Small intestine (tissue), 7 donors: ENCODE results near the gene TBC1D1. TPM values are rescaled to one million over a fixed set of nuclear protein-coding genes. Genes with fewer than 3 reads are reported as not detected.

Experiments
- DNase-seq, 2 donors: peaks; one replicate each; pipeline versions ENCODE4 v3.0.0 to v3.0.0-alpha.2; 2013
- FAIRE-seq: peaks from 2 replicates; lab custom pipeline; 2012; peaks lifted over from hg19 to GRCh38; lab: Jason Lieb, UNC
- H3K27ac ChIP-seq, 3 donors: one replicate each; pipeline ENCODE4 v1.5.1; 2013; ENCODE audit warnings: low read length in 2 of 3, mild to moderate bottlenecking in 2 of 3, control low read depth in 1 of 3, inconsistent platforms in 1 of 3, low read depth in 1 of 3, moderate library complexity in 1 of 3
- H3K27me3 ChIP-seq, 3 donors: one replicate each; pipeline ENCODE4 v1.6.1; 2013; ENCODE audit warnings: low read length in 3 of 3, inconsistent platforms in 1 of 3; ENCODE audit not compliant: control insufficient read depth in 3 of 3, insufficient read depth in 3 of 3
- H3K36me3 ChIP-seq, 3 donors: one replicate each; pipeline ENCODE4 v1.6.1; 2013; ENCODE audit warnings: low read length in 3 of 3, inconsistent platforms in 1 of 3, low read depth in 1 of 3, mild to moderate bottlenecking in 1 of 3, moderate library complexity in 1 of 3; ENCODE audit not compliant: control insufficient read depth in 3 of 3, insufficient read depth in 2 of 3
- H3K4me1 ChIP-seq, 3 donors: one replicate each; pipeline ENCODE4 v1.6.1; 2013; ENCODE audit warnings: low read length in 2 of 3, inconsistent platforms in 1 of 3, low read depth in 1 of 3, mild to moderate bottlenecking in 1 of 3, moderate library complexity in 1 of 3; ENCODE audit not compliant: control insufficient read depth in 3 of 3, insufficient read depth in 2 of 3
- H3K4me3 ChIP-seq, 3 donors: one replicate each; pipeline ENCODE4 v1.5.1; 2013; ENCODE audit warnings: low read length in 3 of 3, control low read depth in 1 of 3, inconsistent platforms in 1 of 3, low read depth in 1 of 3, mild to moderate bottlenecking in 1 of 3, moderate library complexity in 1 of 3
- H3K9me3 ChIP-seq, 2 donors: one replicate each; pipeline ENCODE4 v1.6.1; 2013; ENCODE audit warnings: low read depth in 1 of 2, low read length in 1 of 2; ENCODE audit not compliant: control insufficient read depth in 2 of 2, insufficient read depth in 1 of 2
- WGBS, 3 donors: extraction: QIAGEN DNeasy Blood & Tissue Kit; methylation state at CpG; one replicate each; pipeline ENCODE4 v1.1.7; 2013; 5-methylcytosine and 5-hydroxymethylcytosine counted together
- polyA plus RNA-seq, 4 donors: library from polyadenylated mRNA; stranded (reverse) in 3 of 4; unstranded in 1 of 4; fragments of 200-250 nt in 3 of 4; fragments of 120-200 nt in 1 of 4; gene quantifications; one replicate each; pipeline versions ENCODE4 v1.2.1 to v1.2.3, GENCODE V29; 2013
- donor health status: healthy with polysubstance abuse.
- donor health status: control.
- donor health status: control.
- donor health status: Bipolar disorder and iron deficiency.
- donor health status: healthy.

Gene TBC1D1
- polyA plus RNA-seq, 4 donors = 38.3 to 118 (median 41.5) TPM

DNA sequence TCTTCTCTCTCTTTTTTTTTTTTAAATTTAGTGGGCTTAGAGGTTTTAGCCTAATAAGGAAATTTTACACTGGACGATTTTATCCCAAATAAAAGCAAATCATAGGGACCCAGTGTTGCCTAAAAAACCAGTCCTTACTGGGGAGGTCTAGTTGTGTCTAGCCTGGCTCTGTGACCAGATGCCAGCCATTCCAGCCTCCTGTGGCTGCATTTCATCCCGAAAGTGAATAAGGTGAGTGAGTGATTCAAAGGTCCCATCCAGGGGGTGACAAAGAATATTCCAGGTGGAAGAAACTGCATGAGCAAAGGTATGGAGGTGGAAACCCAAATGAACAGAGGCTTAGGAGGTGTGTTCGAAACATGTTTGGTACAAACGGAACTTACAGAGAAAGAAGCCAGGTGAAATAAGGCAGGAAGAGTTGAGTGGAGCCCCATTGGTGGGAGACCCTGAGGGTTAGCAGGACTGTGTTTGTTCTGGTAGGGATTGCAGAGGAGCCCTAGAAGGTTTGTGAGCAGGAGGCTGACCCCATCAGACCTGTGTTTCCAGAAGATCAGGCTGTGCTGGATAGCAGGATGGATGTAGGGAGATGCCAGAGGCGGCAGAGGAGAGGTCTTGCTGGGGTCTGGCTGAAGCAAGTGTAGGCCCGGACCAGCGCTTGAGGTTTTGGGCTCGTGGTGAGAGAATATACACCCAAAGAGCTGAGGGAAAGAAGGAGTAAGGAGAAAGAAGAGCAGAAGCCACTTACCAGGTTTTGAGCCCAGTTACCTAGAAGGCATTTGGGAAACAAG, 100.9 kb downstream of the TBC1D1 start:
- H3K36me3 ChIP-seq = peaks cover 0 to 9% (median 2%) of the 10 kb centered on the region in 3 donors
- 91 to 97% (median 93%) methylated on average over 8 of the region's 8 CpGs for WGBS, 3 donors
- no peak overlapping the region for H3K27ac ChIP-seq
- FAIRE-seq (no peak), DNase-seq (no peak)
- no peak overlapping the region for H3K4me3 ChIP-seq
- H3K27me3 ChIP-seq = no peaks in the 10 kb centered on the region
- no peaks in the 10 kb centered on the region for H3K9me3 ChIP-seq
- H3K4me1 ChIP-seq = peaks cover 1 to 18% (median 7%) of the 10 kb centered on the region in 3 donors

DNA sequence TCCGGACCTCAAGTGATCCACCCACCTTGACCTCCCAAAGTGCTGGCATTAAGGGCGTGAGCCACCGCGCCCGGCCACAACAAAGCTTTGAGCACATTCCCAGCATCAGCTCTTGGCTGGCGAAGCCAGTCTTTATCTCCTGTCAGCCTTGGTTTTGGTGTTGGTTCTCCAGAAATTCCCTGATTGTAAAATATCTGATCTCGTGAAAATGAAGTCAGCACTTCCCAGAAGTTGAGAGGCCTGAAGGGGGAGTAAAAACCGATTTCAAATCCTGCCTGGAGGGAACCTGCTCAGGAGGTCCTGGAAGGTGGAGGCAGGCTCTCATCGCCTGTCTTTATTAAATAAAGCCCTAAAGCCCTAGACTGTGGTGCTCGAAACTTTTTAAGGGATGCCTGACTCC, 102.9 kb downstream of the TBC1D1 start:
- no peak overlapping the region for H3K4me3 ChIP-seq
- H3K36me3 ChIP-seq = peaks cover 0 to 11% (median 0%) of the 10 kb centered on the region in 3 donors
- DNase-seq (no peak), FAIRE-seq (no peak)
- no peaks in the 10 kb centered on the region for H3K27me3 ChIP-seq
- peak overlapping the region in 1 of 3 donors; percentile 39 for H3K27ac ChIP-seq
- H3K9me3 ChIP-seq = no peaks in the 10 kb centered on the region
- peaks cover 1 to 18% (median 7%) of the 10 kb centered on the region in 3 donors for H3K4me1 ChIP-seq
- 76 to 82% (median 80%) methylated on average over 10 of the region's 10 CpGs for WGBS, 3 donors

DNA sequence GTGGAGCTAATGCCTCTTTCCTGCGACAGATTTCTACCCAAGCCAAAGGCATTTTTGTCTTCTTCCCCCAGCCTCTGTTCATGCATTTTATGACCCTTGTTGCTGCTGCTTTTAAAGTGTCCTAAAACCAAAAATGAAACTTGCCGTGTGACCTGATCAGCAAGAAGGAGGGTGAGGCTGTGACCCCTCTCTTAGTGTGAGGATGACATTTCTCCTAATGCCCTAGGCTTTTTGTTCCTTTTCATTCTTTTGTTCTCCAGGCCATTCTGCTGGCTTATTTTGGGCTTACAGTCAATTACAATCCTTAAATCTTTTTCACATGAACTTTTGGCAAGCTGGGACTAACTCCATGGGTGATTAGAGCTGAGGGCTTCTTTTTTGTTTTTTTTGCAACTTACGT, 103.7 kb downstream of the TBC1D1 start:
- Histone ChIP-seq H3K9me3 (no peaks in the 10 kb centered on the region), H3K27ac (peak overlapping the region in 1 of 3 donors; percentile 39), H3K36me3 (peaks cover 0 to 11% (median 0%) of the 10 kb centered on the region in 3 donors), H3K4me3 (no peak overlapping the region), H3K4me1 (peaks cover 1 to 20% (median 7%) of the 10 kb centered on the region in 3 donors), H3K27me3 (no peaks in the 10 kb centered on the region)
- peak in 1 of 2 donors; percentile 18 for DNase-seq
- 40 to 44% (median 41%) methylated on average over 3 of the region's 3 CpGs for WGBS, 3 donors
- no peak for FAIRE-seq

DNA sequence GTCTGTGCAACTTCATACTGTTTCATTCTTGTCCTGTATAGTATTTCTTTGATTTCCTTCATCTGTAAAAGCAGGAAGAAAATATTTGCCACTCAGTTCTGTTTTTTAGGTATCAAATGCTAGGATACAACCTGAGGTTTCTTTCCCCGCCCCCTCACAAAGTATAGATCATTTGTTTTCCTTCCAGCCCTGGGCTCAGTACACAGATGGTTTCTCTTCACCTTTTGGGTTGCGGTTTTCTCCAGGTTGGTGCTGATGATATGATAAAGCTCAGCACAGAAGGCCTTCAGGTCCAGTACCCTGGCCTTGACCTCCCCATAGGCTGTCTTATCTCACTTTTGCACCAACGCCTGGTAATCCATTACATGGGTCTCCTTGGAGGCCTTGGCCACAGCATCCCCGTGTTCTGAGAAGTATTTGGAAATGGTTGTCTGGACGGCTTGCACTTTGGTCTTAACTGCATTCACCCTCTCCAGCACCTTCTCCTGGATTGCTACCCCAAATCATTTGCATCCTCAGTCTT, 104.5 kb downstream of the TBC1D1 start:
- DNase-seq (no peak), FAIRE-seq (no peak)
- Histone ChIP-seq H3K36me3 (peaks cover 0 to 11% (median 0%) of the 10 kb centered on the region in 3 donors), H3K9me3 (no peaks in the 10 kb centered on the region), H3K27ac (peak overlapping the region in 1 of 3 donors; percentile 45), H3K4me1 (peaks cover 1 to 20% (median 7%) of the 10 kb centered on the region in 3 donors), H3K4me3 (no peak overlapping the region), H3K27me3 (no peaks in the 10 kb centered on the region)
- 68 to 87% (median 70%) methylated on average over 5 of the region's 5 CpGs for WGBS, 3 donors

DNA sequence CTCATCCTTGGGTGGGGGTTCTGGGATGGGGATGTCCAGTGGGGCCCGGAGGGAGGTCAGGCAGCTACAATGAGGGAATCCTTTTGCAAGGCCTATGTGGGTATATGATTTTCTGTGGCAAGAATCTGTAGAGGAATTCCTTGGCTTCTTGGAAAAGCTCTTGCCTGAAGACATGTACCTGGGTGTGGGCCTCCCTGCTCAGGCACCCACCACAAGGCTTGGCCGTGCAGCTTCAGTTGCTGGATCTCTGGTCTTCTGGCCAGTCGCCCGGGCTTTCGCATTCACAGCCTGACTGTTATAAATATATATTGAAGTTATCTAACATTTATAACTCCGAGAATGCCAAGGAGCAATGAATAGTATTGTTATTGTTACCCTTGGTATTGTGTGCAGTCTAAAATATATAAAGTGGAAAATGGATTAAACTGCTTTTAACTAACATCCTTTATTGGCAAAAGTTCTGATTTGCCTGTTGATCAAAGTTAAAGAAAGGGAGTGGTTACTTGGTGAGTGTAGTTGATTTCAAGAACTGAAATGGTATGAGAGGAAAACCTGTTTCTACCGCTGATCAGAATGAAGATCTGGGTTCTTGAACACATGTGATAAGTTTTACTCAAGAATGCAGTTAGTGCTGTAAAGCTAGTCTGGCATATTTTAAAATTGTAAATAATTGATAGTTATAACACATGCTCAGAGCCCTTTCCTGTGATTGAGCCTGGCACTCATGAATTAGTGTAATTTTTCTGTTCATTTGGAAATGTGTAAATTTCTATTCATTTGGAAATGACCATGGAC, 105.3 kb downstream of the TBC1D1 start:
- Histone ChIP-seq H3K27me3 (no peaks in the 10 kb centered on the region), H3K27ac (no peak overlapping the region), H3K9me3 (no peaks in the 10 kb centered on the region), H3K4me3 (no peak overlapping the region), H3K4me1 (peaks cover 1 to 20% (median 7%) of the 10 kb centered on the region in 3 donors), H3K36me3 (peaks cover 0 to 11% (median 0%) of the 10 kb centered on the region in 3 donors)
- DNase-seq (peak in 1 of 2 donors; percentile 48), FAIRE-seq (no peak)
- 28 to 57% (median 46%) methylated on average over 7 of the region's 7 CpGs for WGBS, 3 donors

DNA sequence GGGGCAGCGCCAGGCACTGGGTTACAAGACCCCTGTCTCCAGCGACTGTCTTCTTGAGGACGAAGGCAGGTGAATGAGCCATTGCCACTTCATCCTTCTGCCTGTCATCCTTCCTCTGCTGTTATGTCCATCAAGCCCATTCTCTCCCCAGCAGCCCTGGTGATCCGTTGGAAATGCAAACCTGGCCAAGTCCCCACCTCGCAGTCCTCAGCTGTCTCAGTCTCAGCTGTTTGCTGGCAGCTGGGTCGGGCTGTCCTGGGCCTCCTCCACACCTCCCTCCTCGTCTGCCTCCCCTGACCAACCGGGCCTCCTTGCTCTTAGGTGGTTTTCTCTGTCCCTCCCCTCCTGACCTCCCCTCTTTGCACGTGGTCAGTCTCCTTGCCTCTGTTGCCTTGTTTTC, 107.3 kb downstream of the TBC1D1 start:
- no peak overlapping the region for H3K4me3 ChIP-seq
- H3K4me1 ChIP-seq = peaks cover 1 to 22% (median 7%) of the 10 kb centered on the region in 3 donors
- WGBS, 3 donors = 69 to 83% (median 78%) methylated on average over 9 of the region's 9 CpGs
- H3K27me3 ChIP-seq = no peaks in the 10 kb centered on the region
- no peak overlapping the region for H3K27ac ChIP-seq
- H3K9me3 ChIP-seq = no peaks in the 10 kb centered on the region
- H3K36me3 ChIP-seq = peaks cover 0 to 9% (median 0%) of the 10 kb centered on the region in 3 donors
- FAIRE-seq = no peak
- DNase-seq = no peak

DNA sequence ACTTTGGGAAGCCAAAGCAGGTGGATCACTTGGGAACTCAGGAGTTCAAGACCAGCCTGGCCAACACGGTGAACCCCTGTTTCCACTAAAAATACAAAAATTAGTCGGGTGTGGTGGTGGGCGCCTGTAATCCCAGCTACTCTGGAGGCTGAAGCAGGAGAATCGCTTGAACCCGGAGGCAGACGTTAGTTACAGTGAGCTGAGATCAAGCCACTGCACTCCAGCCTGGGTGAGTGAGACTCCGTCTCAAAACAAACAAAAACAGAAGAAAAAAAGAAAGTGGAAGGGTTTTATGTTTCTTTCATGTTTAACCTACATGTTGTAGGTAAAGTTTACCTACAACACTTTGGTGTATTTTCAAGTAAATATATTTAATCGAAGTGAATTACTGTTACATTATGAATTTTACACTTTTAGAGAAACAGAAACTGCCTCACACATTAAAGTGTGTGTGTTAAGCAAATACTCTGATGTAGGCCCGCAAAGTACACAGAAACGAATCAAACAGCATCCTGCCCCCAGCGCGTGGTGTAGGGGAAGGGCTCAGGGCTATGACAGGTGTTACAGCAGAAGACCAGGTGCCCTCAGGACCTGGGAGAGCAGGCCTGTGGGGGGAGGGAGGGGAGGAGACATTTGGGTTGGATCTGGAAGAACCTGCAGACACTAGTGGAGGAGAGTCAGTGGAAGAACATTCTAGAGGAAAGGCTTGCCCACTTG, 108.3 kb downstream of the TBC1D1 start:
- peak overlapping the region in 1 of 3 donors; percentile 9 for H3K27ac ChIP-seq
- FAIRE-seq (no peak), DNase-seq (peak; percentile 31 to 61)
- no peaks in the 10 kb centered on the region for H3K27me3 ChIP-seq
- no peaks in the 10 kb centered on the region for H3K9me3 ChIP-seq
- peaks cover 0 to 9% (median 0%) of the 10 kb centered on the region in 3 donors for H3K36me3 ChIP-seq
- peaks cover 1 to 22% (median 8%) of the 10 kb centered on the region in 3 donors for H3K4me1 ChIP-seq
- no peak overlapping the region for H3K4me3 ChIP-seq
- 49 to 72% (median 66%) methylated on average over 12 of the region's 12 CpGs for WGBS, 3 donors
